GM15510 (cell line): Measurements from ENCODE around the gene N4BP2L1.

ENCODE experiments used
- POLR2A ChIP-seq: IDR thresholded peaks from 3 replicates; pipeline ENCODE4 v1.6.1; 2011; ENCODE audit warnings: borderline replicate concordance; ENCODE audit not compliant: insufficient read length; ENCODE audit errors: extremely low read depth

N4BP2L1 gene

GRCh38 chr13:32383836-32384618 is 43.9 kb downstream of the N4BP2L1 start:
- TF ChIP-seq POLR2A: no peak

GRCh38 chr13:32381539-32381938 is 46.4 kb downstream of the N4BP2L1 start:
- no peak for TF ChIP-seq POLR2A

GRCh38 chr13:32378012-32378411 is 49.9 kb downstream of the N4BP2L1 start:
- TF ChIP-seq POLR2A: no peak

GRCh38 chr13:32376642-32377415 is 51.1 kb downstream of the N4BP2L1 start:
- TF ChIP-seq POLR2A: no peak

- TF ChIP-seq POLR2A: no peak
Measured at GRCh38 chr13:32370805-32371204, 57.1 kb downstream of the N4BP2L1 start.

GRCh38 chr13:32362574-32362973 is 65.4 kb downstream of the N4BP2L1 start:
- TF ChIP-seq POLR2A: no peak

- TF ChIP-seq POLR2A: no peak
Measured at GRCh38 chr13:32354040-32354439, 73.9 kb downstream of the N4BP2L1 start.
